Activated T-helper 17 cell treated with anti-CD3 and anti-CD28 coated beads, Interleukin-2, amount 50 U/mL, for 72 hours (primary cell): ENCODE results near the gene RPL13A. TPM values are rescaled to one million over a fixed set of nuclear protein-coding genes. Genes with fewer than 3 reads are reported as not detected.

Source experiments
- ATAC-seq: fragments of 150-1000 bp; cut with Tn5 transposase; replicated peaks from 2 replicates; pipeline ENCODE4 v1.10.0; 2021; ENCODE audit warnings: mild to moderate bottlenecking, moderate library complexity
- H3K27ac Mint-ChIP-seq: one replicate; pipeline ENCODE4 v1.8.0; 2022; ENCODE audit warnings: mixed read lengths
- H3K27me3 Mint-ChIP-seq: one replicate; pipeline ENCODE4 v1.8.0; 2022; ENCODE audit warnings: mixed read lengths
- H3K36me3 Mint-ChIP-seq: one replicate; pipeline ENCODE4 v1.8.0; 2022; ENCODE audit warnings: low read depth, mild to moderate bottlenecking, mixed read lengths
- H3K4me1 Mint-ChIP-seq: one replicate; pipeline ENCODE4 v1.8.0; 2022; ENCODE audit warnings: mixed read lengths
- H3K4me3 Mint-ChIP-seq: one replicate; pipeline ENCODE4 v1.8.0; 2022; ENCODE audit warnings: mild to moderate bottlenecking, mixed read lengths
- H3K9me3 Mint-ChIP-seq: one replicate; pipeline ENCODE4 v1.8.0; 2022; ENCODE audit warnings: mixed read lengths
- total RNA-seq, 2 donors: library from RNA; stranded (reverse); gene quantifications; one replicate each; pipeline ENCODE4 v1.2.3, GENCODE V29; 2022

Gene RPL13A
- total RNA-seq, 2 donors from 2014 or later = 3,905 to 4,763 TPM

DNA sequence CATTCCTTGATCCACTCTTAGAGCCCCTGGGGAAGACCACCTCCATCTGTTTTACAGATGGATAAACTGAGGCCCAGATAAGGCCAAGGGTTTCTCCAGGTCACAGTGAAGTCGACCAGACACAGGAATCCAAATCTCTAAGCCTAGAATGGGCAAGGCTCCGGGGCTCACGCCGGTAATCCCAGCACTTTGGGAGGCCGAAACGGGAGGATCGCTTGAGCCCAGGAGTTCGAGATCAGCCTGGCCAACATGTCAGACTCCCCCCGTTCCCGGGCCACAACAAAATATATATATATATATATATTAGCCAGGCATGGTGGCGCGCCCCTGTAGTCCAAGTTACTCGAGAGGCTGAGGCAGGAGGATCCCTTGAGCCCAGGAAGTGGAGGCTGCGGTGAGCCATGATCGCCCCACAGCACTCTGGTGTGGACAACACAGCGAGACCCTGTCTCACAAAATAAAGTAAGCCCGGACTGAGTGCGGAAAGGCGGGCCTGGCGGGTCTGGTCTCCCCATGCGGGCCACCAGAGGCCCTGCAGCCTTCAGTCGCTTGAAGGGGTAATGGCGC is 615 bp upstream of the RPL13A start:
- Mint-ChIP-seq H3K27me3 (no peaks in the 10 kb centered on the region), H3K4me1 (peaks cover 3% of the 10 kb centered on the region), H3K9me3 (no peaks in the 10 kb centered on the region), H3K27ac (peak overlapping the region; percentile 99), H3K4me3 (peak overlapping the region; percentile 98), H3K36me3 (peaks cover 93% of the 10 kb centered on the region)
- no peak for ATAC-seq

DNA sequence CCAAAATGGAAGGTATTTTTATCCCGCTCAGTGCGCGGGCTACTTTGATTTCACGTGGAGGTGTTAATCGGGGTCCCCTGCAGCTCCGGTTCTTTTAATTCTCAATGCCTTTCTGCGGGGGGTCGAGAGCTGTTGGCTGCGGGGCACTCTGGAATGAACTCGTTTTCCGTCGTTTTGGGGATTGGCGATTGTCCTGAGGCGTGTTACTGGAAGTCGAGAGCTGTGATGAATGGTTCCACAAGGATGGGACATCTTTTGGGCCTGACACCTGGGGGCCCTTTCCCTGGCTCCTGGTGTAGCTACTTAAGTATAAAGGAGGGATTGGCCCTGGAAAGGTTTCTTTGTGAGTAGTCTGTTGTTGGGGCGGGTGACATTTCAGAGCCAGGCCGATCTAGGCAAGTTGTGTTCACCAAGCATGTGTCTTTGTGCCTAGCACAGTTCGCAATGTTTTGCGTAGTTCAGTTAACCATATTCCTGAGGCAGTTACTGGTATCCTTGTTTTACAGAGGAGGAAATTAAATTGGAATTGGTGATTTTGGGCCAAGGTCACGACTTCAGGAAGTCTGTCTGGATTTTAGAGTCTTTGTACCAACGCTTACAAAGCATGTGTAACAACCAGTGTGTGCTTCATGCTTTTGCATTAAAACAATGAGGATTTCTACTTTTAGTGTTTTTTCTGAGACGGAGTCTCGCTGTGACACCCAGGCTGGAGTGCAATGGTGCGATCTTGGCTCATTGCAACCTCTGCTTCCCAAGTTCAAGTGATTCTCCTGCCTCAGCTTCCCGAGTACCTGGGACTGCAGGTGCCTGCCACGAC is 846 bp downstream of the RPL13A start:
- Mint-ChIP-seq H3K9me3 (no peaks in the 10 kb centered on the region), H3K36me3 (peaks cover 93% of the 10 kb centered on the region), H3K27me3 (no peaks in the 10 kb centered on the region), H3K4me3 (peak overlapping the region; percentile 98), H3K4me1 (peaks cover 3% of the 10 kb centered on the region), H3K27ac (peak overlapping the region; percentile 99)
- ATAC-seq = no peak

GRCh38 chr19:49488863-49489537 is 1.6 kb downstream of the RPL13A start:
- H3K27me3 Mint-ChIP-seq = no peaks in the 10 kb centered on the region
- peaks cover 3% of the 10 kb centered on the region for H3K4me1 Mint-ChIP-seq
- no peak for ATAC-seq
- H3K9me3 Mint-ChIP-seq = no peaks in the 10 kb centered on the region
- H3K27ac Mint-ChIP-seq = peak overlapping the region; percentile 99
- peak overlapping the region; percentile 98 for H3K4me3 Mint-ChIP-seq
- peaks cover 86% of the 10 kb centered on the region for H3K36me3 Mint-ChIP-seq

DNA sequence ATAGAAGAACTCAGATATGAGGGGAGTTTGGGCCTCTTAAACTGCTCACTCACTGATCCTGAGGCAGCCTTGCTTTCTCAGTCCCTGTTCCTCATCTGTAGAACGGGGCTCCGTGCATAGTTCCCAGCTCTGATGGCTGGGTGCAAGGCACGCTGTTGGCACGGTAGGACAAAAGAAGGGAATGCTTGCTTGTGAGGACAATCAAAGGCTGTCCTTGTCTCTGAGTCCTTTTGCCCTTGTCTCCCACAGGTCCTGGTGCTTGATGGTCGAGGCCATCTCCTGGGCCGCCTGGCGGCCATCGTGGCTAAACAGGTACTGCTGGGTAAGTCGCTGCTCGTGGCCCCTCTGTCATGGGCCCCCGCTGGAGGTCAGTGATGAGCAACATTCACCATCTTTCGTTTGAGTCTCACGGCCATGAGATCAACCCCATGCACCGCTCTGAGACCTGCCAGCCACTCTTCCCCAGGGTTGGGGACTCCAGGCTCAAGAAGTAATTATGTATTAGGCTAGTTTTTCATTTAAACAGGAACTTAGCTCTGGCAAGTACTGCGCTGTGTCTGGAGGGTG is 2.3 kb downstream of the RPL13A start:
- H3K4me1 Mint-ChIP-seq = peaks cover 3% of the 10 kb centered on the region
- peaks cover 80% of the 10 kb centered on the region for H3K36me3 Mint-ChIP-seq
- peak overlapping the region; percentile 99 for H3K27ac Mint-ChIP-seq
- ATAC-seq = peak; percentile 28
- no peaks in the 10 kb centered on the region for H3K9me3 Mint-ChIP-seq
- peak overlapping the region; percentile 98 for H3K4me3 Mint-ChIP-seq
- H3K27me3 Mint-ChIP-seq = no peaks in the 10 kb centered on the region

DNA sequence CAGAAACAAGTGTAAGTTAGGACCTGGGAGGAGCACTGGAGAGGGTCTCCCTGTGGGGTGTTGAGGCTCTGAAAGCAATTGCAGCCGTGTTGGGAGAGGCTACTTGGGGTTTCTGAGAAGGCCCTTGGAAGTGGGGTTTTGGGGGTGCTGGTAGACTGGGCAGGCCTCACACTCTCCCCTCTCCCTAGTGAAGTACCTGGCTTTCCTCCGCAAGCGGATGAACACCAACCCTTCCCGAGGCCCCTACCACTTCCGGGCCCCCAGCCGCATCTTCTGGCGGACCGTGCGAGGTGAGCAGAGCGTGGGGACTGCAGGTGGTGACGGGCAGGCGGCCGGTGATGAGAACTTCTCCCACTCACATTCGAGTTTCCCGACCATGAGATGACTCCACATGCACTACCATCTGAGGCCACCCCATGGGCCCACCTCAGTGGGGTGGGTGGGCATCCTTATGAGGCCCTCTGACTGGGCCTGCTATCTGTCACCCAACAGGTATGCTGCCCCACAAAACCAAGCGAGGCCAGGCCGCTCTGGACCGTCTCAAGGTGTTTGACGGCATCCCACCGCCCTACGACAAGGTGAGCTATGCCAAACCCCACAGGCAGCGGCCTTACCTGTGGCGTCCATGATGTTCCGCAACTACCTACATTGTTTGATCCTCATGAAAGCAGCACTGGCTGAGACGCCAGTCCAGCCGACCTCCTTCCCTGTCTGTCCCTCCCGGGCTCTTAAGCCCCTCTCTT is 3.0 kb downstream of the RPL13A start:
- no peaks in the 10 kb centered on the region for H3K9me3 Mint-ChIP-seq
- no peaks in the 10 kb centered on the region for H3K27me3 Mint-ChIP-seq
- peaks cover 3% of the 10 kb centered on the region for H3K4me1 Mint-ChIP-seq
- H3K4me3 Mint-ChIP-seq = peak overlapping the region; percentile 98
- ATAC-seq = no peak
- H3K36me3 Mint-ChIP-seq = peaks cover 74% of the 10 kb centered on the region
- peak overlapping the region; percentile 99 for H3K27ac Mint-ChIP-seq

GRCh38 chr19:49491030-49491803 is 3.8 kb downstream of the RPL13A start:
- H3K4me1 Mint-ChIP-seq = peaks cover 3% of the 10 kb centered on the region
- H3K36me3 Mint-ChIP-seq = peaks cover 71% of the 10 kb centered on the region
- H3K9me3 Mint-ChIP-seq = no peaks in the 10 kb centered on the region
- no peaks in the 10 kb centered on the region for H3K27me3 Mint-ChIP-seq
- peak overlapping the region; percentile 98 for H3K4me3 Mint-ChIP-seq
- H3K27ac Mint-ChIP-seq = peak overlapping the region; percentile 99
- no peak for ATAC-seq

DNA sequence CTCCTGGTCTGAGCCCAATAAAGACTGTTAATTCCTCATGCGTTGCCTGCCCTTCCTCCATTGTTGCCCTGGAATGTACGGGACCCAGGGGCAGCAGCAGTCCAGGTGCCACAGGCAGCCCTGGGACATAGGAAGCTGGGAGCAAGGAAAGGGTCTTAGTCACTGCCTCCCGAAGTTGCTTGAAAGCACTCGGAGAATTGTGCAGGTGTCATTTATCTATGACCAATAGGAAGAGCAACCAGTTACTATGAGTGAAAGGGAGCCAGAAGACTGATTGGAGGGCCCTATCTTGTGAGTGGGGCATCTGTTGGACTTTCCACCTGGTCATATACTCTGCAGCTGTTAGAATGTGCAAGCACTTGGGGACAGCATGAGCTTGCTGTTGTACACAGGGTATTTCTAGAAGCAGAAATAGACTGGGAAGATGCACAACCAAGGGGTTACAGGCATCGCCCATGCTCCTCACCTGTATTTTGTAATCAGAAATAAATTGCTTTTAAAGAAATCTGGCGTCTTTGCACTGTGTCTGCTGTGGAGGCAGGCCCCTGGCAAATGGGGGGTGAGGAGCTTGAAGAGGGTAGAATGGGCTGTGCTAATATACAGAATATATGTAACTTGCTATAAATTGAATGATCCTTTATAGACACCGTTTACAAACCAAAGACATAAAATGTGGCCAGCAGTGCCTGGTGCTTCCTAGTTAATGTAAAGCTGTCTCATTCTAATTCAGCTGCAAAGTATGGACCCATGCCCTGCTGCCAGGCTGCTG is 4.6 kb downstream of the RPL13A start:
- Mint-ChIP-seq H3K27me3 (no peaks in the 10 kb centered on the region), H3K36me3 (peaks cover 76% of the 10 kb centered on the region), H3K27ac (peak overlapping the region; percentile 84), H3K9me3 (no peaks in the 10 kb centered on the region), H3K4me1 (peaks cover 3% of the 10 kb centered on the region), H3K4me3 (peak overlapping the region; percentile 98)
- no peak for ATAC-seq

DNA sequence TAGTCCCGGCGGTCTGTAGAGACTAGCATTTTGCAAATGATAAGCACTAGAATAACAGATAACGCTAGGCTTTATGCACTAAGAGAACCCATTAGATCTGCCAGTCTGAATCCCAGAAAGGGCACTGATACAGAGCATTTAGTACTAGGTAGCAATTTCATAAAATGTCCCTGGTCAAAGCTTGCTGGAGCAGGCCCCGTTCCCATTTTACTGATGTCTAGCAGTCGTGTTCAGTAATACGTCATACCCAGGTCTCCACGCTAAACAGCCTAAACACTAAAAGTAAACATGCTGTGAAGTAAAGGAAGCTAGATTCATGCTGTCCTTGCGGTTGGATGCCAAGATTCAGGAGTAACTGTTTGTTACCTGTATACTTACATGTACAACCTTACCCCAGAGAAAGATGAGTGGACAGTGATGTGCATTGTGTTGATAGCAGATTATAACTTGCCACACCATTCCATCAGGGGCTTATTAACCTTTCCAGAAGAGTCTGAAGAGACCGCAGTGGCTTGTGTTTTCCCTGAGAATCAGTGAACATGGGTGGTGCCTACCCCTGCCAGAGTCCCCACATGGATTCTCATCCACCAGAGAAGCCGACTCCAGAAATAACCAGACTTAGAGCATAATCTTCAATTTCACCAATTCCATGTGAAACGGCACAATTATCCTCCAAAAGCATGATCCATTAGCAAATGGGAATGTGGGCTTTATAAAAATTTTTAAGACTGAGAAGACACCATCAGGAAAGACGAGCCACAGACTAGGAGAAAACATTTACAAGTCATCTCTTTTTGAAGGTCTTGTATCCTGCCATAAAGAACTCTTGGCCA is 5.4 kb downstream of the RPL13A start:
- H3K4me1 Mint-ChIP-seq = no peaks in the 10 kb centered on the region
- H3K4me3 Mint-ChIP-seq = peak overlapping the region; percentile 98
- H3K27me3 Mint-ChIP-seq = no peaks in the 10 kb centered on the region
- H3K27ac Mint-ChIP-seq = peak overlapping the region; percentile 84
- peaks cover 76% of the 10 kb centered on the region for H3K36me3 Mint-ChIP-seq
- no peak for ATAC-seq
- no peaks in the 10 kb centered on the region for H3K9me3 Mint-ChIP-seq

DNA sequence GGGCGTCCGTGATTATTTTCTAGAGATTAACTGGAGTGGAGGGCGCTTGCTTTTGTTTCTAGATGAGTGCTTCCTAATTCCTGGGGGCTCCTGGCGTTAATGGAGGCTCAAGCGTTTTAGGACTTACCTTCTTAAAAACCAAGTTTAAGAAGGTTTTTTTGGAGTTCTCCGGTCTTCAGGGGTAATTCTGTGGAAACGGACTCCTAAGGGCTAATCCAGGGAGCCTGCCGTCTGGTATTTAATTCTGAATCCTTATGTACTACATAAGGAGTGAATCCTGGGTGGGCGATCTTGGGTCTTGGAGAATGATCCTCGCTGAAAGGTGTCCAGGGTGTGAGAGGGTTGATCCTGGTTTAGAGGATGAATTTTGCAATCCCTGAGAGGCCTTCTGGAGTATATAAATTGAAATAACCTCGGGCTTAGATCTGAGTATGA is 9.2 kb downstream of the RPL13A start:
- no peaks in the 10 kb centered on the region for H3K9me3 Mint-ChIP-seq
- H3K27ac Mint-ChIP-seq = peak overlapping the region; percentile 92
- H3K36me3 Mint-ChIP-seq = peaks cover 71% of the 10 kb centered on the region
- no peaks in the 10 kb centered on the region for H3K27me3 Mint-ChIP-seq
- no peak for ATAC-seq
- H3K4me3 Mint-ChIP-seq = peak overlapping the region; percentile 91
- H3K4me1 Mint-ChIP-seq = peaks cover 11% of the 10 kb centered on the region

DNA sequence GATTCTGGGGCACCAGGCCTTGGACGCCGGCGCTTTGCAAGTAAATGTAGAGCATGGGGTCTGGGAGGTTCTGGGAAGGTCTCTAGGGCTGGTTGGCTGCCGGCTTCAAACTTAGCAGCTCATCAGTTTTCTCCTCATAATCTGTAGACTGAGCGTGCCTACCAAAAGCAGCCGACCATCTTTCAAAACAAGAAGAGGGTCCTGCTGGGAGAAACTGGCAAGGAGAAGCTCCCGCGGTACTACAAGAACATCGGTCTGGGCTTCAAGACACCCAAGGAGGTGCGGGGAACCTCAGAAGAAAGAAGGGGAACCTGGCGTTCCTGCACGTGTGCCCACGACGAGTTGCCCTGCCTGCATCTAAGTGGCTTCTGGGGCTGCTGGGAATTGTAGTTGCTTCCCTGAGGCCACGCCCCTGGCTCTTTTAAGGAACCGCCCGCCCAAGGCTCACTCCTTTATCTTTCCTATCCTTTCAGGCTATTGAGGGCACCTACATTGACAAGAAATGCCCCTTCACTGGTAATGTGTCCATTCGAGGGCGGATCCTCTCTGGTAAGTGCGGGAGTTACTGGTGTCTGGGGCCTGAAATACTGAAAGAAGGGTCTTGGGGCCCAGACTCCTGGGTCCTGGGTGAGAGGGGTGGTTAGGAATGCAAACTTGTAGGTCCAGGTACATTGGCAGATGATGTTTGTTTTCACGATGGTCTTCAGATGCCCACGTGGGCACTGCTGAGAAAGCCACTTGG is 9.8 kb downstream of the RPL13A start:
- Mint-ChIP-seq H3K27me3 (no peaks in the 10 kb centered on the region), H3K4me3 (peak overlapping the region; percentile 91), H3K4me1 (peaks cover 11% of the 10 kb centered on the region), H3K36me3 (peaks cover 65% of the 10 kb centered on the region), H3K27ac (peak overlapping the region; percentile 92), H3K9me3 (no peaks in the 10 kb centered on the region)
- ATAC-seq = no peak

DNA sequence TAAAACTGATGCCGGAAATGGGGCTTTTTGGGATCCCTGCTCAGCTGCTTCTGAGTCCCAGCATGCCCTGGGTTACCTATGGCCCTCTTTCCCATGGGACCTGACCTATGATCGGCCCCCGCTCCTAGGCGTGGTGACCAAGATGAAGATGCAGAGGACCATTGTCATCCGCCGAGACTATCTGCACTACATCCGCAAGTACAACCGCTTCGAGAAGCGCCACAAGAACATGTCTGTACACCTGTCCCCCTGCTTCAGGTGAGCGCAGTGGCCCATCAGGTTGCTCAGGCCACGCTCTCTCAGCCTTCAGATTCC is 10.3 kb downstream of the RPL13A start:
- Mint-ChIP-seq H3K4me1 (peaks cover 11% of the 10 kb centered on the region), H3K9me3 (no peaks in the 10 kb centered on the region), H3K36me3 (peaks cover 59% of the 10 kb centered on the region), H3K27ac (peak overlapping the region; percentile 92), H3K4me3 (peak overlapping the region; percentile 91), H3K27me3 (no peaks in the 10 kb centered on the region)
- ATAC-seq = no peak

DNA sequence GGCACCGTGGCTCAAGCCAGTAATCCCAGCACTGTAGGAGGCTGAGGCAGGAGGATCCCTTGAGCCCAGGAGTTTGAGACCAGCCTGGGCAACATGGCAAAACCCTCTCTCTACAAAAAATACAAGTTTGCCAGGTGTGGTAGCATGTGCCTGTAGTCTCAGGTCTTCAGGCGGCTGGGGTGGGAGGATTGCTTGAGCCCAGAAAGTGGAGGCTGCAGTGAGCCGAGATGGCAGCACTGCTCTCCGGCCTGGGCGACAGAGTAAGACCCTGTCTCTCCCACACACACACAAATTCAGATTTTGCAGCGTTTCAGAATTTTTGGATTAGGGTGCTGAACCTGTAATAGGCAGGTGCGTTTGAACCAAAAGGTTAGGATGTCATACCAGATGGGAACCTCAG is 11.1 kb downstream of the RPL13A start:
- Mint-ChIP-seq H3K9me3 (no peaks in the 10 kb centered on the region), H3K36me3 (peaks cover 53% of the 10 kb centered on the region), H3K27me3 (no peaks in the 10 kb centered on the region), H3K4me1 (peaks cover 11% of the 10 kb centered on the region), H3K4me3 (peak overlapping the region; percentile 91), H3K27ac (peak overlapping the region; percentile 92)
- ATAC-seq = no peak
